Hepatocyte (in vitro differentiated cells): ENCODE measurements around the gene HNRNPDL.

Source experiments
- CTCF ChIP-seq: fragments of 200-600 bp; sonication (generic); IDR thresholded peaks from 2 replicates; pipeline ENCODE4 v1.5.1; 2016; ENCODE audit warnings: antibody characterized with exemption, mild to moderate bottlenecking; ENCODE audit not compliant: poor library complexity
- EZH2 ChIP-seq: fragments of 200-600 bp; sonication (generic); IDR thresholded peaks from 2 replicates; pipeline ENCODE4 v1.6.1; 2016; ENCODE audit warnings: antibody characterized with exemption, mild to moderate bottlenecking, borderline replicate concordance
- EZH2phosphoT487 ChIP-seq: fragments of 200-600 bp; sonication (generic); IDR thresholded peaks from one replicate; pipeline ENCODE4 v1.6.1; 2018; ENCODE audit warnings: antibody characterized with exemption, mild to moderate bottlenecking, low read depth, moderate library complexity; ENCODE audit not compliant: unreplicated experiment, severe bottlenecking

GRCh38 chr4:82434949-82435348 lies 4.7 kb upstream of the HNRNPDL start:
- TF ChIP-seq CTCF (no peak), EZH2phosphoT487 (no peak), EZH2 (no peak)
